Activated CD4-positive, alpha-beta T cell treated with anti-CD3 and anti-CD28 coated beads for 36 hours (primary cell): Measurements from ENCODE around the gene ACSS2. TPM values are rescaled to one million over a fixed set of nuclear protein-coding genes. Genes with fewer than 3 reads are reported as not detected.

Experiments
- ATAC-seq: fragments of 200-7000 bp; cut with Tn5 transposase; one replicate; pipeline ENCODE4 v1.10.0; 2021; ENCODE audit warnings: mild to moderate bottlenecking, moderate library complexity
- CTCF ChIA-PET: fragments of 350-600 bp; sonication (Branson Sonifier 250); formaldehyde crosslinking; loops from one replicate; lab custom pipeline; 2021; ENCODE audit warnings: antibody characterized with exemption; lab: Charles Lee
- POLR2A ChIA-PET: fragments of 350-600 bp; sonication (Branson Sonifier 250); formaldehyde crosslinking; loops from one replicate; lab custom pipeline; 2021; ENCODE audit warnings: antibody characterized with exemption, inconsistent platforms; lab: Charles Lee
- DNase-seq: peaks from one replicate; pipeline ENCODE4 v3.0.0-alpha.2; 2020
- H3K27ac Mint-ChIP-seq: one replicate; pipeline ENCODE4 v1.8.0; 2021; ENCODE audit warnings: mixed read lengths
- H3K27me3 Mint-ChIP-seq: one replicate; pipeline ENCODE4 v1.8.0; 2021; ENCODE audit warnings: mixed read lengths
- H3K36me3 Mint-ChIP-seq: one replicate; pipeline ENCODE4 v1.8.0; 2021; ENCODE audit warnings: low read depth, mixed read lengths
- H3K4me1 Mint-ChIP-seq: one replicate; pipeline ENCODE4 v1.8.0; 2021; ENCODE audit warnings: mixed read lengths
- H3K4me3 Mint-ChIP-seq: one replicate; pipeline ENCODE4 v1.8.0; 2021; ENCODE audit warnings: mild to moderate bottlenecking, moderate library complexity, mixed read lengths
- H3K9me3 Mint-ChIP-seq: one replicate; pipeline ENCODE4 v1.8.0; 2021; ENCODE audit warnings: low read depth, mixed read lengths
- intact Hi-C, 2 experiments: fragments of 100-400 bp; cut with DNase I in 1 of 2; cut with micrococcal nuclease in 1 of 2; formaldehyde crosslinking; loops; one replicate each; pipeline versions ENCODE4 v1.14.2 to v1.15.1; 2022 to 2024; cut with DNase I, micrococcal nuclease
- total RNA-seq, 2 experiments: library from RNA; stranded (reverse); gene quantifications; one replicate each; pipeline ENCODE4 v1.2.3, GENCODE V29; 2021

The ACSS2 gene
- total RNA-seq, 2 experiments from 2014 or later, result 29.9 to 35.1 TPM

DNA sequence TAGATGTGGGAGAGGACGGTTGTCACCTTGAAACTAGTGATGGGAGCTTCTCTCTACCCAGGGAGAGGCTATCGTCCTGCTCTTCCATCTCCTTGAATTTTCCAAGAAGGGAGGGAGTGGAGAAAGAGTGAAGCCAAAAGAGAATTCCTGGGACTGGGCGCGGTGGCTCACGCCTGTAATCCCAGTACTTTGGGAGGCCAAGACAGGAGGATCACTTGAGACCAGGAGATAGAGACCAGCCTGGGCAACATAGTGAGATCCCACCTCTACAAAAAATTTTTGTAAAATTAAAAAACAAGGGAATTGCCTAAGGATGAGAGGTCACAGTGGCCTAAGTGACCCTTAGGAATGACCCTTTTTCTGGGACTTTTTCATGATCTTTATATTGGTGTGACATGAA lies 88.1 kb downstream of the ACSS2 start:
- intact Hi-C loops, result no loop called here
- CTCF ChIA-PET, result interaction anchor here (1.1 kb wide), 1 partner anchor 91 kb away, joined by 3 read pairs; no protein-coding TSS in a partner anchor
- POLR2A ChIA-PET, result no interaction called here
- no peaks in the 10 kb centered on the region for H3K9me3 Mint-ChIP-seq
- no peaks in the 10 kb centered on the region for H3K36me3 Mint-ChIP-seq
- ATAC-seq (no peak), DNase-seq (no peak)
- H3K4me3 Mint-ChIP-seq, result no peak overlapping the region
- H3K27me3 Mint-ChIP-seq, result no peaks in the 10 kb centered on the region
- peaks cover 4% of the 10 kb centered on the region for H3K4me1 Mint-ChIP-seq
- H3K27ac Mint-ChIP-seq, result no peak overlapping the region

DNA sequence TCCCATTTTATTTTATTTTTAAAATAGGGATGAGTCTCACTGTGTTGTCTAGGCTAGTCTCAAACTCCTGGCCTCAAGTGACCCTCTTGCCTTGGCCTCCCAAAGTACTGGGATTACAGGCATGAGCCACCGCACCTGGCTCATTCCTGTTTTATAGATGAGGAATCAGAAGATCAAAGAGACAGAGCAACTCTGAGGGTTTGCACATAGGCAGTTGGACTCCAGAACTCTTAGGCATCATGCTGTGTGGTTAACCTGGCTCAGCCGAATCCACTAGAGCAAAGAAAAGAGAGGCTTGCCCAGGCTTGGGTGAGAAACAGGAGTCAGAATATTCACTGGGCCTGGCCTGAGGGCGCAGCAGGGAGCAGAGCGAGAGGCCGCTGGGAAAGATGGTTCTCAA lies 88.6 kb downstream of the ACSS2 start:
- CTCF ChIA-PET, result no interaction called here
- Mint-ChIP-seq H3K27me3 (no peaks in the 10 kb centered on the region), H3K4me1 (peaks cover 4% of the 10 kb centered on the region), H3K27ac (no peak overlapping the region), H3K4me3 (no peak overlapping the region), H3K36me3 (no peaks in the 10 kb centered on the region), H3K9me3 (no peaks in the 10 kb centered on the region)
- ATAC-seq (no peak), DNase-seq (no peak)
- POLR2A ChIA-PET, result no interaction called here
- intact Hi-C loops, result no loop called here

DNA sequence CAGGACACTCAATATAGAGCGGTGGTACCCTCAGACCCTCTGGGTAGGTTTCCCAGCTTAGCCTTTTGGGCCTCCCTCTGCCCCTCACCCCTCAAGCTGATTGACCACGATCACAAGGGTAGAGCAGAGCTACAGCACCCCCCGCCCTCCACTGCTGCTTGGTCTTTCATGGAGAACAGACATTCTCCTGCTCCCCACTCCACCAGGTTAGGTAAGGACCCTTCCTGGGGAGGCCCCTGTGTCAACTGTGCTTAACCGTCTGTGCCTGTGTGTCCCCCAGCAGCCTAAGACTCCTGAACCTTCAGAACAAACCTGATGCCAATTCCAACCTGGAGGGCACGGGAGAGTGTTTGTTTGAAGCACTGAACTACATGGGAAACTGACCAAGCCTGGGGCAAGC lies 91.0 kb downstream of the ACSS2 start:
- no peak overlapping the region for H3K27ac Mint-ChIP-seq
- ChIA-PET POLR2A (no interaction called here), CTCF (interaction anchor here (0.6 to 1.2 kb wide), 3 partner anchors 92 to 387 kb away, joined by 3 to 6 read pairs (median 5); partner anchors contain the start of gene GGT7)
- intact Hi-C loops, result no loop called here
- H3K36me3 Mint-ChIP-seq, result no peaks in the 10 kb centered on the region
- H3K9me3 Mint-ChIP-seq, result no peaks in the 10 kb centered on the region
- H3K4me3 Mint-ChIP-seq, result no peak overlapping the region
- H3K4me1 Mint-ChIP-seq, result no peaks in the 10 kb centered on the region
- H3K27me3 Mint-ChIP-seq, result no peaks in the 10 kb centered on the region
- DNase-seq (no peak), ATAC-seq (no peak)

DNA sequence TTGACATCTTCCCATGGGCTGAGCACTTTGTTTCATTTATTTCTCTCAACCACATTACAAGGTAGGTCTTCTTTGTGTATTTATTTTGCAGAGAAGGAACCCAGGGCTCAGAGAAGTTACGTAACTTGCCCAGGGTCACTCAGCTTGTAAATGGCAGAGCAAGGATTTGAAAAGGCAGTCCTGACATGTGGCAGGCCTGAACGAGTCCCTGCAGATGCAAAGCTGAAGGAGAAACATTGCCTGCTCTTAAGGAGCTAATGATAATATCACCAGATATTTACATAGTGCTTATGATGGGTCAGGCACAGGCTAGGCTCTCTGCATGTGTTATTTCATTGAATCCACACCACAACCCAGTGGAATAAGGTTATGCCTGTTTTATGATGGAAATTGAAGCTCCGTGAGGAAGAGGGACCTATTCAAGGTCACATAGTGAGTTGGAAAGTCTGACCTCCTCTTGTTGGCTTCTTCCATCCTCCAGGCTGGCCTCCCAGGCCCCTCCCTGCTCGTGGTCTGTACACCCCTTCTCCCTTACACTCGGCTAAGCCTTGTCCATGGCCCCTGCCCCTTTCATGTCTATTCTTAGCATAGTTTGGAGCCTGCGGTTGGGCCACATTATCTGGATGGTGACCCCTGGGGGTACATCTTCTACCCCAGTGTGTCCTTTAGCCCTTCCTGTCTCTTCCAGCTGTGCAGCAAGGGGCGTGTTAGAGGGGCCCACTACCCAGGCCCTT lies 91.8 kb downstream of the ACSS2 start:
- ChIA-PET POLR2A (no interaction called here), CTCF (interaction anchor here (1.2 kb wide), 1 partner anchor 93 kb away, joined by 5 read pairs; no protein-coding TSS in a partner anchor)
- Mint-ChIP-seq H3K9me3 (no peaks in the 10 kb centered on the region), H3K27me3 (no peaks in the 10 kb centered on the region), H3K4me3 (no peak overlapping the region), H3K4me1 (no peaks in the 10 kb centered on the region), H3K27ac (no peak overlapping the region), H3K36me3 (no peaks in the 10 kb centered on the region)
- intact Hi-C loops, result no loop called here
- ATAC-seq (no peak), DNase-seq (no peak)

DNA sequence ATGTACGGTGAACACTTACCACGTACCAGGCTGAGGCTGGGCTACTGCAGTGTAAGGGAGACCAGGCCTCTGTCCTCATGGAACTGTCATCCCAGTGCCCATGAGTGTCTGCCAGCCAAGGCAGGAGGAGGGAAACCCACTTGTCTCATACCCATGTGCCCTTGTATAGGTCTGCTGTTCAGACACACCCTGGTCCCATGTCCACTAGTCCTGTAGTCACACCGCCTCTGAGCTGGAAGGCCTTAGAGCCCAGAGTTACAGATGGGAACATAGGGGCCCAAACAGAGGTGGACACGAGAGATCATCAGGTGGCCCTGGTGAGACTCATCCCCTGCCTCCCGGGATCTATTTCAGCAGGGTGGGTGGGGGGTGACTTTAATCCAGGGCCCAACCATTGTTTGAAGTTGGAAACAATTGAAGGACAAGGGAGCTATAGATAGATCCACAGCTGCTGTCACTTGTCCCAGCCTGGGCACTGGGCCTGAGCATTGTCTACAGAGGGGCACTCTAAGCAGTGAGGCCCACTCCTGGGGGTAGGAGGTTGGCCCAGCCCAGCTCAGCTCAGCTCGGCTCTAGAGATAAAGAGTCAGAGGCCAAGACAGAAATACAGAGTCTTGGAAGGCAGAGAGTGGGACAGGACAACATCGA lies 93.9 kb downstream of the ACSS2 start:
- no peak for ATAC-seq
- H3K36me3 Mint-ChIP-seq, result no peaks in the 10 kb centered on the region
- CTCF ChIA-PET, result interaction anchor here (0.6 kb wide), 1 partner anchor 42 kb away, joined by 3 read pairs; no protein-coding TSS in a partner anchor
- H3K27me3 Mint-ChIP-seq, result peaks cover 2% of the 10 kb centered on the region
- no peak overlapping the region for H3K4me3 Mint-ChIP-seq
- H3K27ac Mint-ChIP-seq, result no peak overlapping the region
- intact Hi-C loops, result no loop called here
- POLR2A ChIA-PET, result no interaction called here
- no peaks in the 10 kb centered on the region for H3K4me1 Mint-ChIP-seq
- no peaks in the 10 kb centered on the region for H3K9me3 Mint-ChIP-seq
- DNase-seq, result no peak

DNA sequence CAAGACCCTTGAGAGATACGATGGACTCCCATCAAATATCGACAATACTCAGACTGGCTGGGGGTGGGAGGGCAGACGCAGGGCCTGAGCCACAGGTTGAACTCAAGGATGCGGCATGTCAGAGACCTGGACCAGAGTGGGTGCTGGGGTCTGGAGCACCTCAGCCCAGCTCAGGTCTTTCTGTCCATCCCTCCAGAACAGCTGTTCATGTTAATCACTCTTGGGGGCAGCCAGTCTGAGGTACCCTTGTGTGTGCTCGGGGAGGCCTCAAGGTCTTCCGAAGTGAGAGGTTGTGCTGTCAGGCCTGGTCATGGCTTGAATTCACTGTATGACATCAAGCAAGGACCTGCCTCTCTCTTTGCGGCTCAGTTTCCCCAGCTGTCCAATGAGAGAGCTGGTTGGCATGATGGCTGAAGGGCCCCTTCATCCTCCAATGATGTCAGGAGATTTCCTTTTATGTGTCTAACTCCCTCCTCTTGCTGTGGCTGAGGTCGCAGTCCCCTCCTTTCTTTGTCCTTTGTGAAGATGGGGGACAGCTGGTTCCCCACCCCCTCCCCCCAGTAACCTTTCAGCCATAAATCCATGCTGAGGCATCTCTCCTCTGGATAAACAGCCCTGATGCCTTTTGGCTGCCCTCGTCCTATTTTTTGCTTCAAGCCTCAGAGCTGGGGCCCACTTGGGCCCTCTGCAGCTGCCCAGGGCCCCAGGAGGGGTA lies 94.6 kb downstream of the ACSS2 start:
- ChIA-PET POLR2A (interaction anchor here (0.8 kb wide), 1 partner anchor 94 kb away, joined by 3 read pairs; the partner anchor contains the start of gene ACSS2), CTCF (no interaction called here)
- DNase-seq, result no peak

DNA sequence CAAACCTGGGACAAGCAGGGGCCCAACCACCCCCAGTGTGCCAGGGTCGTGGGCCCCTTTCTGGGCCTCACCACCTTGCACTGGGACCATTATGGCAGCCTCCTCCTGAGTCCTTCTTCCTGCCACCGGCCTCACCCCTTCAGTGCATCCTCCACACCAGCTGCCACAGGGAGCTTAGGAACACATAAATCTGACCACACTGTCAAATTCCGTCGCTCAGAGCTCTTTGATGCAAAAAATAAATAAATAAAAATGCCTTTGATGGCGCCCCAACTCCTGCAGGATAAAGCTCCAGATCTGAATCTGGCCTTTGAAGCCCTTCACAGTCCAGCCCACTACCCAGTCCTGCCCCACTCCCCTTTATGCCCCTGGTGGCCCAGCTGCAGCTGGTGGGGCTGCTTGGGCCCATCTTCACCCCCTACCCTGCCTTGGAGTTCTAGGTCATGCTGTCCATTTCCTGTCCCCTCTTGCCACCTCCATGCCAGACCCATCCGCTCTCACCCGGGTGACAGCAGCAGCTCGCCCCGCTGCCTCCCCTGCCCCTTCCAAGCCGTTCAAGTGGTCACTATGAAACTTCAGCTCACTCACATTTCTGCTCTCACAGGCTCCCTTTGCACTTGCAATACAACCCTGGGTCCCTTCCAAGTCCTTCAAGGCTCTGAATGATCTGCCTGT lies 95.3 kb downstream of the ACSS2 start:
- no peaks in the 10 kb centered on the region for H3K9me3 Mint-ChIP-seq
- intact Hi-C loops, result no loop called here
- DNase-seq, result no peak
- H3K4me3 Mint-ChIP-seq, result no peak overlapping the region
- no peaks in the 10 kb centered on the region for H3K4me1 Mint-ChIP-seq
- no peak overlapping the region for H3K27ac Mint-ChIP-seq
- H3K36me3 Mint-ChIP-seq, result no peaks in the 10 kb centered on the region
- ChIA-PET CTCF (no interaction called here), POLR2A (interaction anchor here (0.8 kb wide), 1 partner anchor 95 kb away, joined by 3 read pairs; the partner anchor contains the start of gene ACSS2)
- H3K27me3 Mint-ChIP-seq, result peaks cover 2% of the 10 kb centered on the region
- no peak for ATAC-seq

More for the DNA sequence above, 94.6 kb downstream of the ACSS2 start:
- Mint-ChIP-seq H3K4me3 (no peak overlapping the region), H3K36me3 (no peaks in the 10 kb centered on the region), H3K9me3 (no peaks in the 10 kb centered on the region), H3K27me3 (peaks cover 2% of the 10 kb centered on the region), H3K4me1 (no peaks in the 10 kb centered on the region), H3K27ac (no peak overlapping the region)
- ATAC-seq, result no peak
- intact Hi-C loops, result no loop called here

DNA sequence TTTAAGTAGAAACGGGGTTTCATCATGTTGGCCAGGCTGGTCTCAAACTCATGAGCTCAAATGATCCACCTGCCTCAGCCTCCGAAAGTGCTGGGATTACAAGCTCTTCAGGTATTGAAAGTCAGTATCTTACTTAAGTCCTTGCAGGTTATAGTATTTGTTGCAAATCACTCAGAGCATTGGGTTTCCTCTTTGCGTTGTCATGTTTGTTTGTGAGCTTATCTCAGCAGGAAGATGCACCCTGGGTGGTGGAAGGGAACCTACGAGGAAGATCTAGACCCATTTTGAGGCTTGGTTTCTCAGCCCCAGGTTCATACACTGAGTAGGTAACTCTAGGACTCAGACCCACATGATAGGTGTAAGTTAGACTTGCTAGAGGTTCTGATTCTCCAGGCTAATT lies 97.8 kb downstream of the ACSS2 start:
- Mint-ChIP-seq H3K27me3 (peaks cover 11% of the 10 kb centered on the region), H3K9me3 (no peaks in the 10 kb centered on the region)
- CTCF ChIA-PET, result interaction anchor here (0.8 kb wide), 1 partner anchor 100 kb away, joined by 4 read pairs; no protein-coding TSS in a partner anchor

DNA sequence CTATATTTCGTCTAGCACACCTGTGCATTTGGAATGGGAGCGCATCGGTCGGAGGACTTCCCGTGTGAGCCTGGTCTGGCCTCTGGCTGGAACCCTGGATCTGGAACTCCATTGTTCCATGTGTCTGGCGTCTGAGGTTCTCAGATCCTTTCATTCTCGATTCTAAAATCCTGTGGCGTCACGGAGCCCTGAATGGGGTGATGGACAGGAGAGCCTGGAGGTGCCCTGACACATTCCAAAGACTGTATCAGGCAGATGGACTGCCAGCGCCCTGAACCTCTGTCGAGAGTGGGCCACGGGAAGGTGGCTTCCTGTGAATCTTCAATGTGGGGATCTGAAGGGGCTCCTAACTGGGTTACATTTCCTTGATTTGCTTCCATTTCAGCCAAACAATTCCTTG lies 99.9 kb downstream of the ACSS2 start:
- intact Hi-C loops, result no loop called here
- H3K36me3 Mint-ChIP-seq, result no peaks in the 10 kb centered on the region
- H3K27me3 Mint-ChIP-seq, result peaks cover 15% of the 10 kb centered on the region
- ChIA-PET CTCF (interaction anchor here (0.7 kb wide), 1 partner anchor 64 kb away, joined by 3 read pairs; no protein-coding TSS in a partner anchor), POLR2A (no interaction called here)
- no peaks in the 10 kb centered on the region for H3K4me1 Mint-ChIP-seq
- no peak overlapping the region for H3K27ac Mint-ChIP-seq
- no peak overlapping the region for H3K4me3 Mint-ChIP-seq
- no peak for ATAC-seq
- DNase-seq, result no peak
- no peaks in the 10 kb centered on the region for H3K9me3 Mint-ChIP-seq

More for the DNA sequence above, 97.8 kb downstream of the ACSS2 start:
- no peaks in the 10 kb centered on the region for H3K36me3 Mint-ChIP-seq
- no peak overlapping the region for H3K27ac Mint-ChIP-seq
- POLR2A ChIA-PET, result no interaction called here
- H3K4me3 Mint-ChIP-seq, result no peak overlapping the region
- ATAC-seq (no peak), DNase-seq (no peak)
- intact Hi-C loops, result no loop called here
- no peaks in the 10 kb centered on the region for H3K4me1 Mint-ChIP-seq
